ENCODE data around the gene ADGRV1.
"Not testable (repeated sequence)": the region's sequence is repeated elsewhere in the genome, so short reads cannot be mapped to it uniquely, and the experiment has no call there.

- TF ChIP-seq CTCF, POLR2A (IDR thresholded peaks at IDR 0.05): not testable (repeated sequence)
These were observed 241.5 kb downstream of the ADGRV1 start for GRCh38 chr5:90800082-90800481.

Data from Peyer's patch (tissue), 4 donors.